Mononuclear cell (primary cell): Measurements from ENCODE around the gene ATP6V0B. TPM values are rescaled to one million over a fixed set of nuclear protein-coding genes. Genes with fewer than 3 reads are reported as not detected.

Source experiments
- H3K27me3 ChIP-seq: 2 replicates; pipeline ENCODE4 v1.6.0; 2011; ENCODE audit warnings: low read length, control low read depth; ENCODE audit not compliant: insufficient read depth
- H3K4me1 ChIP-seq: 2 replicates; pipeline ENCODE4 v1.5.1; 2011; ENCODE audit warnings: mild to moderate bottlenecking, low read length, control low read depth; ENCODE audit not compliant: insufficient read depth
- H3K4me3 ChIP-seq: 2 replicates; pipeline ENCODE4 v1.5.1; 2011; ENCODE audit warnings: mild to moderate bottlenecking, low read length, moderate library complexity
- H3K9me3 ChIP-seq: 2 replicates; pipeline ENCODE4 v1.5.1; 2011; ENCODE audit warnings: low read depth, mild to moderate bottlenecking, control low read depth, low read length
- total RNA-seq: library from RNA; depleted of rRNA; stranded (reverse); fragments of >200 nt; gene quantifications from one replicate; pipeline ENCODE4 v1.2.3, GENCODE V29; 2012

Gene ATP6V0B
- total RNA-seq, 1 donor, result 73.1 TPM

- H3K9me3 ChIP-seq, result no peaks in the 10 kb centered on the region
- no peaks in the 10 kb centered on the region for H3K4me1 ChIP-seq
- H3K27me3 ChIP-seq, result no peaks in the 10 kb centered on the region
- H3K4me3 ChIP-seq, result no peak overlapping the region
Measured at GRCh38 chr1:44014365-44015104, 39.8 kb downstream of the ATP6V0B start.

GRCh38 chr1:44015206-44015605 lies 40.4 kb downstream of the ATP6V0B start:
- Histone ChIP-seq H3K4me1 (no peaks in the 10 kb centered on the region), H3K27me3 (no peaks in the 10 kb centered on the region), H3K9me3 (no peaks in the 10 kb centered on the region), H3K4me3 (no peak overlapping the region)

- Histone ChIP-seq H3K9me3 (no peaks in the 10 kb centered on the region), H3K4me1 (no peaks in the 10 kb centered on the region), H3K4me3 (no peak overlapping the region), H3K27me3 (no peaks in the 10 kb centered on the region)
Measured at GRCh38 chr1:44016041-44016889, 41.5 kb downstream of the ATP6V0B start.

- Histone ChIP-seq H3K4me1 (no peaks in the 10 kb centered on the region), H3K9me3 (no peaks in the 10 kb centered on the region), H3K4me3 (no peak overlapping the region), H3K27me3 (no peaks in the 10 kb centered on the region)
Measured at GRCh38 chr1:44016890-44017400, 42.2 kb downstream of the ATP6V0B start.

GRCh38 chr1:44019466-44019948 lies 44.7 kb downstream of the ATP6V0B start:
- no peaks in the 10 kb centered on the region for H3K9me3 ChIP-seq

GRCh38 chr1:44020464-44020863 lies 45.7 kb downstream of the ATP6V0B start:
- no peaks in the 10 kb centered on the region for H3K9me3 ChIP-seq
- no peaks in the 10 kb centered on the region for H3K4me1 ChIP-seq
- no peak overlapping the region for H3K4me3 ChIP-seq
- no peaks in the 10 kb centered on the region for H3K27me3 ChIP-seq

More at GRCh38 chr1:44019466-44019948, 44.7 kb downstream of the ATP6V0B start:
- no peak overlapping the region for H3K4me3 ChIP-seq
- H3K27me3 ChIP-seq, result no peaks in the 10 kb centered on the region
- H3K4me1 ChIP-seq, result no peaks in the 10 kb centered on the region

GRCh38 chr1:44021156-44021555 lies 46.4 kb downstream of the ATP6V0B start:
- H3K27me3 ChIP-seq, result no peaks in the 10 kb centered on the region
- no peak overlapping the region for H3K4me3 ChIP-seq
- no peaks in the 10 kb centered on the region for H3K4me1 ChIP-seq
- H3K9me3 ChIP-seq, result no peaks in the 10 kb centered on the region

- Histone ChIP-seq H3K4me1 (no peaks in the 10 kb centered on the region), H3K27me3 (no peaks in the 10 kb centered on the region), H3K4me3 (no peak overlapping the region), H3K9me3 (no peaks in the 10 kb centered on the region)
Measured at GRCh38 chr1:44021581-44022321, 47.0 kb downstream of the ATP6V0B start.

GRCh38 chr1:44024031-44024902 lies 49.5 kb downstream of the ATP6V0B start:
- H3K9me3 ChIP-seq, result no peaks in the 10 kb centered on the region
- no peaks in the 10 kb centered on the region for H3K27me3 ChIP-seq
- H3K4me1 ChIP-seq, result peaks cover 4% of the 10 kb centered on the region
- H3K4me3 ChIP-seq, result no peak overlapping the region

- no peak overlapping the region for H3K4me3 ChIP-seq
- no peaks in the 10 kb centered on the region for H3K27me3 ChIP-seq
- H3K9me3 ChIP-seq, result no peaks in the 10 kb centered on the region
- H3K4me1 ChIP-seq, result peaks cover 8% of the 10 kb centered on the region
Measured at GRCh38 chr1:44024903-44025525, 50.3 kb downstream of the ATP6V0B start.

GRCh38 chr1:44025816-44026215 lies 51.1 kb downstream of the ATP6V0B start:
- Histone ChIP-seq H3K4me1 (peaks cover 8% of the 10 kb centered on the region), H3K27me3 (no peaks in the 10 kb centered on the region), H3K4me3 (no peak overlapping the region), H3K9me3 (no peaks in the 10 kb centered on the region)

GRCh38 chr1:44027320-44027719 lies 52.6 kb downstream of the ATP6V0B start:
- no peak overlapping the region for H3K4me3 ChIP-seq
- no peaks in the 10 kb centered on the region for H3K9me3 ChIP-seq
- H3K27me3 ChIP-seq, result peaks cover 4% of the 10 kb centered on the region
- H3K4me1 ChIP-seq, result peaks cover 8% of the 10 kb centered on the region
